GM19397 (cell line): ENCODE measurements around the gene EIF3I.

Source experiments
- ATAC-seq: cut with Tn5 transposase; IDR thresholded peaks from one replicate; pipeline ENCODE4 v1.9.1; 2021; ENCODE audit warnings: mild to moderate bottlenecking, moderate library complexity; ENCODE audit not compliant: unreplicated experiment

The EIF3I gene

GRCh38 chr1:32228771-32229170 is 6.6 kb downstream of the EIF3I start:
- ATAC-seq = no peak

DNA sequence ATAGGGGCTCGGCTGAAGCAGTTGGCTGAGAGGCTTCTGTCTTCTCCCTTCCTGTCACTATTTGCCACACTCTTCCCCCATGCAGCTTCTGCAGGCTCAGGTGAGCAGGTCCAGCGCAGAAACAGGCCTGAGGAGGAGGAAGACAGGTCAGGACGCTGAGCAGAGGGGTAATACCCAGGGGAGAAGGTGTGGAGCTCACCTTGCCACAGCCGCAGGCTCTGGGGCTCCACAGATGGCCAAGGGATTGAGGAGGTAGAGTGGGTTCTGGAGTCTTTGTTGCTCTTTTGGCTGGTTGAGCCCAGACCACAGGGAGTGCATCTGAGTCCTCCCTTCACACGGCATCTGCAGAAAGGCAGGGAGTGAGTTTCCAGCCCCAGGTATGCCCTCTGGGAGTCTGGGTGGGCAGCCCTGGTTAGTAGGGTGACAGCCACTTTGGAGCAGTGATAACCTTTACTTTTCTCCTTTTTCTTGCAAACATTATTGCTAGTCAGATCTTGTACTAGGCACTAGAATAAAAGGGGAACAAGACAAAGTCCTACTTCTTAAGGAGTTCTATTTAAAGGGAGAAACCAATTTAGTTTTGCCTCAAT is 9.7 kb downstream of the EIF3I start:
- no peak for ATAC-seq

GRCh38 chr1:32232558-32233304 is 10.5 kb downstream of the EIF3I start:
- no peak for ATAC-seq

GRCh38 chr1:32234792-32235191 is 12.6 kb downstream of the EIF3I start:
- no peak for ATAC-seq

- no peak for ATAC-seq
Observed at GRCh38 chr1:32239337-32239736, 17.1 kb downstream of the EIF3I start.

DNA sequence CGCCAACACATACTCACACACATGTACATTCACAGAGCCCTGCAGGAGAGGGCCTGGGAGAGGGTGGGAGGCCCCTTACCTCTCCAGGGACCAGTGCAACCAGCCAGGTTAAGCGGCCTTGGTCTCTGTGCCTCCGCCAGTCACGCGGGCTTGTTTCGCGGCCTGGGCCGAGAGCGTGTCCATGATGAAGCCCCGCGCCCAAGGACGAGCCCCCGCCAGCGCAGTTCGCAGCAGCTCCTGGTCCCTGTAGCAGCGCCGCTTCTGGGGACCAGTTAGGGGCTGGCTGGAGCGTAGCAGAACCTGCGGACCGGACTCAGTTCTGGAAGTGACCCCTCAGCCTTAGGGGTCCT is 17.6 kb downstream of the EIF3I start:
- no peak for ATAC-seq

- peak; percentile 57 for ATAC-seq
Observed at GRCh38 chr1:32240140-32240951, 18.1 kb downstream of the EIF3I start.

GRCh38 chr1:32241001-32241763 is 19.0 kb downstream of the EIF3I start:
- peak; percentile 34 for ATAC-seq

GRCh38 chr1:32242341-32242851 is 20.2 kb downstream of the EIF3I start:
- ATAC-seq = no peak

DNA sequence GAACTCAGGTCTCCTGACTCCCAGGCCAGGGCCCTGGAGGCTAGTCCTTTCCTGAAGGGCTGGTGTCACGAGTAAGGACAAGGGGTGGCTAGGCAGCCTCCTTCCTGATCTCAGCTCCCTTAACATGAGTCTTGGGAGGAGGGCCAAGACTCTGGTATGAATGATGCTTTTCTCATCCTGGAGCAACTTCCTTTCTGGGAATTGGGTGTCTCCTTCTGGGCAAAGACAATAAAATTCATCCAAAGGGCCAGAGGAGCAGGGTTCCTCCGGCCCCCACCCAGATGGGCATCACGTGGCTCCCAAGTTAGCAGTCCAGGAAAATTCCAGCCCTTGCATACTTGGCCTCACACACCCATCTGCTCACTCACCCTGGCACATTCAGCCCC is 24.7 kb downstream of the EIF3I start, which contains the start of gene FAM167B:
Gene FAM167B (plus strand): TSS at position 335 of the 386 bp plus-strand sequence. CDS start 200 bp downstream, outside the sequence.
- no peak for ATAC-seq

DNA sequence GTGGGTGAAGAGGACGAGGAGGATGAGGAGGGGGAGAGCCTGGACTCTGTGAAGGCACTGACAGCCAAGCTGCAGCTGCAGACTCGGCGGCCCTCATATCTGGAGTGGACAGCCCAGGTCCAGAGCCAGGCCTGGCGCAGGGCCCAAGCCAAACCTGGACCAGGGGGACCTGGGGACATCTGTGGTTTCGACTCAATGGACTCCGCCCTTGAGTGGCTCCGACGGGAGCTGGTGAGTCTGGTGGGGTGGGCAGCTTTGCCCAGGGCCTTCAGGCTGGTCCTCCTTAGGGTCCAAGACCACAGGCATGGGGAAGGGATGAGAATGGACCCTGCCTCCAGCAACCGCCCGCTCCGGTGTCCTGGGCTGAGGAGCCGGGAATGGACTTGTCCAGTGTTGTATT is 25.2 kb downstream of the EIF3I start:
- ATAC-seq = no peak

DNA sequence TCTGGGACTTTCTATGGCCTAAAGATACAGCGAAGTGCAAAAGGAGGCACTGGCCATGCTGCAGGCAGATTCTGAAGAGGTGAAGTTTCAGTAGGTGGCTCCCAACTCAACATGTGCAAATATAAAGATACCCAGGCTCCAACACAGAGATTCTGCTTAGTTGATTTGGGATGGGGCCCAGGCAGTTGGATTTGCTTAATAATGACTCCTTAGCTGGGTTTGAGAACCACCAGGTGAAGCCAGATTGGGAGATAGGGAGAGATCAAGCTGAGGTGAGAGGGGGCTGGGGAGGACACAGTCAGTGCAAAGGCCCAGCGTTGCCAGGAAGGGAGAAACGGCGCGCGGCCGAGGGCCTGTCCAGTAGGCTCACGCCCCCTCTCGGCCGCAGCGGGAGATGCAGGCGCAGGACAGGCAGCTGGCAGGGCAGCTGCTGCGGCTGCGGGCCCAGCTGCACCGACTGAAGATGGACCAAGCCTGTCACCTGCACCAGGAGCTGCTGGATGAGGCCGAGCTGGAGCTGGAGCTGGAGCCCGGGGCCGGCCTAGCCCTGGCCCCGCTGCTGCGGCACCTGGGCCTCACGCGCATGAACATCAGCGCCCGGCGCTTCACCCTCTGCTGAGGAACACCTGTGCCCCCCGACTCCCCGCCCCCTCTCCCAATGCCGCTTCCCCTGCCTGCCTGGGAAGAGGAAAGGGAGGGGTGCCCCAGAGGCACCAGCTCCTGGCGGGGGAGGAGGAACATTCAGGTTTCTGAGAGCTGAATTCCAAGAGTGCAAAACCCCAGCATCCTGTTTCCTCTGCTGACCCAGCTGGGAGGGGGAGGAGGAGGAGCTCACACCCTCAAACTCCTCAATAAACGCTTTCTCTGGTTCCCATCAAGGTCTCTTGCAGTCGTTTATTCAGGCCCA is 26.0 kb downstream of the EIF3I start:
- no peak for ATAC-seq

DNA sequence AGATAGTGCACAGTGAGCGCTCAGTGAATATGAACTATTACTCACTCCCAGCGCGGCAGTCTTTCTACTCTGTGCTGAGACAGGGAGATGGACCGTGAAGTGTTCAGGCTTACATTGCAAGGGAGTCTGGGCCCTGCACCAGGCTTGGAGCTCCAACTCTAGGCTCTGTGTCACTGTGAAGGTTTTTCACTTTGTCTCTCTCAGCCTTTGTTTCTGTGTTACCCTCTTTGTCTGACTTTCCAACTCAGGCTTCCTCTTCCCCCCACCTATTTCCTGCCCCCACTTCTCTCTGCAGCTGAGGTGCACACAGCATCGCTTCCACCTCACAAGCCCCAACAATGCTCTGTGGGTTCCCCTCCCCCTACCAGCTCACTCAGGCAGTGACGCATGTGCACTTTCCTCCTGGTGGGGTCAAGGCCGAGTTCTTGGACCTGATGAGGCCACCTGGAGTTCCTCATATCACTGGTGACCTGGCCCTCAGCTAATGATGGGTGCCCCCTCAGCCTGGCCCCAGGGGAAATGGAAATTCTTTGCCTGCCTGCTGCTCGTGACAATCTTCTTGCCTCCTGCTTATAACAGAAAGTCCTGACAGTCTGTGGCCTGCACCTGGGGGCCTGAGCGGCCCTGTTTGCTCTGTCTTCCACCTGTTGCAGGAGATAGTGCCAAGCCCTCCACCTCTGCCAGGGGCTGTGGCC is 27.8 kb downstream of the EIF3I start:
- no peak for ATAC-seq

GRCh38 chr1:32250893-32251716 is 28.9 kb downstream of the EIF3I start, which contains the start of gene LCK:
LCK (plus strand) TSS chr1:32251265; CDS start chr1:32274330, 23,065 bp downstream.
- no peak for ATAC-seq

DNA sequence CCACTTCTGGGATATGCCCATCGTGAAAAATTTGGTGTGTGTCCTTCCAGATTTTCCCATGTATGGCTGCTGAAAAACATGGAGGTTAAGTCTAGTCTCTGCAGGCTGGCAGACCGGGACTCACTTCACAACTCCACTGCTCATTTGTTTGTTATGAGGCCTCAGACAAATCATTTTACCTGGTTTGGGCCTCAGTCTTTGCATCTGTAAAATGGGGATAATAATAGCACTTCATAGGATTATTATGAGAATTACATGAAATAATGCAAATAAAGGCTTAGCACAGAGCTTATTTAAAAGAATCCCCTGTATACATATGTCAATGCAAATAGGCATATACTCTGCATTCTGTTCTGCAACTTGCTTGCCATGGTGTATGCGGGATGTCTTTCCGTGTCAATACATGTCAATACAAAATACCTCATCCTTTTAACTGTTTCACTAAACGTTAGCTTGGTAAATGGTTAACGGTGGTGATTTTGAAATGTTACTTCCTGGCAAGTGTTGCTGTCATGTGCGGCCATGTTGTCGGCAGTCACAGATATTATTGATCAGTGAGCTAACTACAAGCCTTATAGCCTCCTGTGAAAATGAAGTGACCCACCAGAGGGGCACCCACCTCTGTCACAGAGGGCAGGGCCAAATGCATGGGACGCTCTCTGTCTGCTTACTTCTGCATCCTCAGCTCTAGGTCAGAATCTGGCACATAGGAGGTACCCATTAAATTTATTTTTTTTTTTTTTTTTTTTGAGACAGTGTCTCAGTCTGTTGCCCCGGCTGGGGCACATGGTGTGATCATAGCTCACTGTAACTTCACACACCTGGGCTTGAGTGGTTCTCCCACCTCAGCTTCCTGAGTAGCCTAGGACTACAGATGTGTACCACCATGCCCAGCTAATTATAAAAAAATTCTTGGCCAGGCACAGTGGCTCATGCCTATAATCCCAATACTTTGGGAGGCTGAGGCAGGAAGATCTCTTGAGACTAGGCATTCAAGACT is 33.2 kb downstream of the EIF3I start:
- ATAC-seq = no peak

DNA sequence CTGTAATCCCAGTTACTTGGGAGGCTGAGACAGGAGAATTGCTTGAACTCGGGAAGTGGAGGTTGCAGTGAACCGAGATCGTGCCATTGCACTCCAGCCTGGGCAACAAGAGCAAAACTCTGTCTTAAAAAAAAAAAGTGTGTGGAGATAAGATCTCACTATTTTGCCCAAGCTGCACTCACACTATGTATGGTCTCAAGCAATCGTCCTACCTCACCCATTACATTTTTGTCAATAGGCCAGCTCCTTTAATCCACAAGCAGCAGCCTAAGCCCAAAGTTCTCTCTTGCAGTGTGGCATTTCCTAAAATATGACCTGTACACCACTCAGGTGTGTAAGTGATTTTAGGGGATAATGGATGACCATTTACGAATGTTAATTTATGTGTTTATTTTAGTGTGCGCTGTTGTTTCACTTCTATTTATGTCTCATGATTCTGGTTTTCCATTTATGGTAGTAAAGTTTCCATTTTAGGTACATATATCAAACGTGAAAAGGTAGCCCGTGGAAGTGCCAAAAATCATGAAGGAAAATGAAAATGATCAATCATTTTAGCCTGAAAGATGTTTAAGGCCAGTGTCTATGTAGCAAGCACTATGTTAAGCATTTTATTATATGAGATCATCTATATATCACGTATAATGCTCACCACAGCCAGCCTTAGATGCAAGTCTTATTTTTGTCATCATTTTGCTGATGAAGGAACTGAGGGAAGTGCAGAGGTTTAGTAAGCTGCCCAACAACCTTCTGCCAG is 34.4 kb downstream of the EIF3I start:
- ATAC-seq = no peak

DNA sequence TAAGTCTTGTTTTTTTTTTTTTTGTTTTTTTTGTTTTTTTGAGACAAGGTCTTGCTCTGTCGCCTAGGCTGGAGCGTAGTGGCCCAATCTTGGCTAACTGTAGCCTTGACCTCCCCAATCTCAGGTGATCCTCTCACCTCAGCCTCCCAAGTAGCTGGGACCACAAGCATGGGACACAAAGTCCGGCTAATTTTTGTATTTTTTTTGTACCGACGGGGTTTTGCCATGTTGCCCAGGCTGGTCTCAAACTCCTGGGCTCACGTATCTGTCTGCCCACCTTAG is 35.0 kb downstream of the EIF3I start:
- no peak for ATAC-seq
